ENCODE data around the gene ZMYND15.

GRCh38 chr17:4785311-4786105 is 45.9 kb downstream of the ZMYND15 start:
- TF ChIP-seq POLR2AphosphoS5 (IDR thresholded peaks at IDR 0.05; ENCODE audit: low read depth): no peak
- TF ChIP-seq, protein P1, sequence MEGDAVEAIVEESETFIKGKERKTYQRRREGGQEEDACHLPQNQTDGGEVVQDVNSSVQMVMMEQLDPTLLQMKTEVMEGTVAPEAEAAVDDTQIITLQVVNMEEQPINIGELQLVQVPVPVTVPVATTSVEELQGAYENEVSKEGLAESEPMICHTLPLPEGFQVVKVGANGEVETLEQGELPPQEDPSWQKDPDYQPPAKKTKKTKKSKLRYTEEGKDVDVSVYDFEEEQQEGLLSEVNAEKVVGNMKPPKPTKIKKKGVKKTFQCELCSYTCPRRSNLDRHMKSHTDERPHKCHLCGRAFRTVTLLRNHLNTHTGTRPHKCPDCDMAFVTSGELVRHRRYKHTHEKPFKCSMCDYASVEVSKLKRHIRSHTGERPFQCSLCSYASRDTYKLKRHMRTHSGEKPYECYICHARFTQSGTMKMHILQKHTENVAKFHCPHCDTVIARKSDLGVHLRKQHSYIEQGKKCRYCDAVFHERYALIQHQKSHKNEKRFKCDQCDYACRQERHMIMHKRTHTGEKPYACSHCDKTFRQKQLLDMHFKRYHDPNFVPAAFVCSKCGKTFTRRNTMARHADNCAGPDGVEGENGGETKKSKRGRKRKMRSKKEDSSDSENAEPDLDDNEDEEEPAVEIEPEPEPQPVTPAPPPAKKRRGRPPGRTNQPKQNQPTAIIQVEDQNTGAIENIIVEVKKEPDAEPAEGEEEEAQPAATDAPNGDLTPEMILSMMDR (conservative IDR thresholded peaks at IDR 0.05; ENCODE audit: low read depth in 2 of 2): no peak
- no peak for TF ChIP-seq EZH2phosphoT487 (IDR thresholded peaks at IDR 0.05; ENCODE audit: unreplicated experiment)
- no peak for TF ChIP-seq EZH2 (IDR thresholded peaks at IDR 0.05; ENCODE audit: low read depth, unreplicated experiment)

Measured in GM23338 (cell line).